Lung (tissue), 12 donors: ENCODE measurements around the gene TMEM62. TPM values are rescaled to one million over a fixed set of nuclear protein-coding genes. Genes with fewer than 3 reads are reported as not detected.
A peak's percentile ranks its signal among the peaks of the same experiment; 100 is the strongest.

ENCODE experiments used
- ATAC-seq: fragments of 200-7000 bp; cut with Tn5 transposase; one replicate; pipeline ENCODE4 v1.9.1; 2020; ENCODE audit warnings: moderate number of reproducible peaks; ENCODE audit not compliant: insufficient read depth, low FRiP score
- DNase-seq, 3 donors: peaks; one replicate each; pipeline ENCODE4 v3.0.0-alpha.2; 2013 to 2017
- H3K27ac ChIP-seq, 2 donors: one replicate each; pipeline ENCODE4 v1.5.1; 2013; ENCODE audit warnings: mild to moderate bottlenecking in 2 of 2, moderate library complexity in 2 of 2, control low read depth in 1 of 2, inconsistent platforms in 1 of 2, low read depth in 1 of 2, low read length in 1 of 2
- H3K27me3 ChIP-seq, 3 donors: one replicate each; pipeline ENCODE4 v1.5.1; 2013; ENCODE audit warnings: low read length in 2 of 3; ENCODE audit not compliant: control insufficient read depth in 3 of 3, insufficient read depth in 3 of 3
- H3K36me3 ChIP-seq, 4 donors: one replicate each; pipeline ENCODE4 v1.5.1; 2013; ENCODE audit warnings: low read length in 4 of 4, mild to moderate bottlenecking in 1 of 4, moderate library complexity in 1 of 4; ENCODE audit not compliant: control insufficient read depth in 4 of 4, insufficient read depth in 4 of 4
- H3K4me1 ChIP-seq, 5 donors: one replicate each; pipeline ENCODE4 v1.5.1; 2013; ENCODE audit warnings: low read length in 5 of 5, mild to moderate bottlenecking in 2 of 5, moderate library complexity in 1 of 5; ENCODE audit not compliant: control insufficient read depth in 5 of 5, insufficient read depth in 5 of 5
- H3K4me3 ChIP-seq: one replicate; pipeline ENCODE4 v1.5.1; 2013; ENCODE audit warnings: mild to moderate bottlenecking, control low read depth, moderate library complexity
- H3K9ac ChIP-seq, 2 donors: one replicate each; pipeline ENCODE4 v1.5.1; 2013; ENCODE audit warnings: low read length in 2 of 2, control low read depth in 1 of 2; ENCODE audit not compliant: insufficient read depth in 1 of 2
- H3K9me3 ChIP-seq, 4 donors: one replicate each; pipeline ENCODE4 v1.5.1; 2013; ENCODE audit warnings: low read length in 3 of 4, mild to moderate bottlenecking in 1 of 4, moderate library complexity in 1 of 4; ENCODE audit not compliant: control insufficient read depth in 4 of 4, insufficient read depth in 3 of 4
- CTCF ChIP-seq: IDR thresholded peaks from 2 replicates; pipeline ENCODE4 v1.5.1; 2012; ENCODE audit warnings: mild to moderate bottlenecking; ENCODE audit errors: control extremely low read depth, extremely low read depth
- WGBS, 2 donors: extraction: QIAGEN DNeasy Blood & Tissue Kit; methylation state at CpG; one replicate each; pipeline ENCODE4 v1.1.7; 2013; 5-methylcytosine and 5-hydroxymethylcytosine counted together
- polyA plus RNA-seq, 2 donors: library from polyadenylated mRNA; stranded (reverse); fragments of 200-250 nt; gene quantifications; one replicate each; pipeline ENCODE4 v1.2.1, GENCODE V29; 2013
- total RNA-seq, 2 donors: library from RNA; depleted of rRNA in 1 of 2; stranded (reverse); fragments of >200 nt in 1 of 2; gene quantifications; one replicate each; pipeline ENCODE4 v1.2.1, GENCODE V29; 2014 to 2021
- donor health status: control.
- donor health status: control.
- donor health status: Bipolar disorder and iron deficiency.
- donor health status: healthy.
- donor health status: DM: yes; HTN: yes; CAD: no.

TMEM62 gene
- total and polyA plus RNA-seq, 4 donors = 15.1 to 25.7 (median 21.6) TPM

GRCh38 chr15:43186003-43186353 is 52.6 kb downstream of the TMEM62 start:
- ATAC-seq (no peak), DNase-seq (no peak)
- H3K4me1 ChIP-seq = peaks cover 0 to 9% (median 3%) of the 10 kb centered on the region in 5 donors
- peak overlapping the region; percentile 97 for H3K4me3 ChIP-seq
- peaks cover 0 to 12% (median 8%) of the 10 kb centered on the region in 4 donors for H3K36me3 ChIP-seq
- H3K9ac ChIP-seq = peak overlapping the region; percentile 65 to 75
- WGBS, 2 donors = 3 to 5% methylated on average over 13 of the region's 13 CpGs
- H3K27ac ChIP-seq = peak overlapping the region; percentile 73 to 98
- H3K9me3 ChIP-seq = no peaks in the 10 kb centered on the region
- TF ChIP-seq CTCF = no peak
- no peaks in the 10 kb centered on the region for H3K27me3 ChIP-seq

- peaks cover 0 to 27% (median 17%) of the 10 kb centered on the region in 4 donors for H3K36me3 ChIP-seq
- ATAC-seq (no peak), DNase-seq (peak in 2 of 3 donors; percentile 39 to 56)
- no peaks in the 10 kb centered on the region for H3K9me3 ChIP-seq
- peak; percentile 28 for TF ChIP-seq CTCF
- peaks cover 0 to 10% (median 3%) of the 10 kb centered on the region in 5 donors for H3K4me1 ChIP-seq
- H3K9ac ChIP-seq = no peak overlapping the region
- WGBS, 2 donors = 79 to 83% methylated on average over 2 of the region's 2 CpGs
- H3K27ac ChIP-seq = no peak overlapping the region
- no peak overlapping the region for H3K4me3 ChIP-seq
- H3K27me3 ChIP-seq = no peaks in the 10 kb centered on the region
These were observed 54.3 kb downstream of the TMEM62 start for GRCh38 chr15:43187544-43188155.

GRCh38 chr15:43189296-43189695 is 55.9 kb downstream of the TMEM62 start:
- WGBS, 2 donors = 80 to 87% methylated on average over 2 of the region's 2 CpGs
- peaks cover 0 to 10% (median 3%) of the 10 kb centered on the region in 5 donors for H3K4me1 ChIP-seq
- no peak overlapping the region for H3K4me3 ChIP-seq
- no peaks in the 10 kb centered on the region for H3K27me3 ChIP-seq
- no peak overlapping the region for H3K27ac ChIP-seq
- peaks cover 0 to 29% (median 20%) of the 10 kb centered on the region in 4 donors for H3K36me3 ChIP-seq
- no peak for ATAC-seq
- no peak overlapping the region for H3K9ac ChIP-seq
- DNase-seq = no peak
- no peaks in the 10 kb centered on the region for H3K9me3 ChIP-seq
- no peak for TF ChIP-seq CTCF
